H9 (cell line): ENCODE measurements around the gene S100B. TPM values are rescaled to one million over a fixed set of nuclear protein-coding genes. Genes with fewer than 3 reads are reported as not detected.

Experiments
- DNase-seq: peaks from one replicate; pipeline ENCODE4 v3.0.0-alpha.2; 2017
- H2AFZ ChIP-seq: one replicate; pipeline ENCODE4 v1.6.1; 2013; ENCODE audit warnings: mild to moderate bottlenecking, low read length, control low read depth, moderate library complexity
- H2AK5ac ChIP-seq: 2 replicates; pipeline ENCODE4 v1.6.1; 2013; ENCODE audit warnings: low read length, control low read depth, mixed read lengths; ENCODE audit not compliant: insufficient read length
- H2BK120ac ChIP-seq: one replicate; pipeline ENCODE4 v1.6.1; 2013; ENCODE audit warnings: low read depth, mild to moderate bottlenecking, low read length, control low read depth, inconsistent platforms; ENCODE audit not compliant: poor library complexity, severe bottlenecking
- H2BK12ac ChIP-seq: 2 replicates; pipeline ENCODE4 v1.6.1; 2013; ENCODE audit warnings: low read length, control low read depth, mixed read lengths, low read depth; ENCODE audit not compliant: insufficient read length
- H2BK15ac ChIP-seq: 2 replicates; pipeline ENCODE4 v1.6.1; 2013; ENCODE audit warnings: low read depth, low read length, control low read depth
- H2BK20ac ChIP-seq: one replicate; pipeline ENCODE4 v1.6.1; 2013; ENCODE audit warnings: low read depth, mild to moderate bottlenecking, low read length, control low read depth, inconsistent platforms; ENCODE audit not compliant: poor library complexity, severe bottlenecking
- H2BK5ac ChIP-seq: 2 replicates; pipeline ENCODE4 v1.6.1; 2013; ENCODE audit warnings: low read length, control low read depth, mixed read lengths; ENCODE audit not compliant: insufficient read length
- H3K14ac ChIP-seq: 2 replicates; pipeline ENCODE4 v1.6.1; 2013; ENCODE audit warnings: low read length, control low read depth; ENCODE audit not compliant: insufficient read depth
- H3K18ac ChIP-seq: 2 replicates; pipeline ENCODE4 v1.6.1; 2013; ENCODE audit warnings: low read depth, mild to moderate bottlenecking, mixed read lengths, low read length, control low read depth; ENCODE audit not compliant: insufficient read length
- H3K23ac ChIP-seq: 2 replicates; pipeline ENCODE4 v1.6.1; 2013; ENCODE audit warnings: low read length, control low read depth, mixed read lengths, low read depth; ENCODE audit not compliant: insufficient read length
- H3K23me2 ChIP-seq: 2 replicates; pipeline ENCODE4 v1.6.1; 2013; ENCODE audit warnings: low read depth, mild to moderate bottlenecking, mixed read lengths, low read length, control low read depth; ENCODE audit not compliant: insufficient read length, poor library complexity, severe bottlenecking
- H3K27ac ChIP-seq: 2 replicates; pipeline ENCODE4 v1.5.1; 2013; ENCODE audit warnings: low read length, control low read depth, mixed read lengths, low read depth; ENCODE audit not compliant: insufficient read length
- H3K27me3 ChIP-seq: 2 replicates; pipeline ENCODE4 v1.6.1; 2013; ENCODE audit warnings: low read length, control low read depth, inconsistent platforms; ENCODE audit not compliant: insufficient read depth
- H3K4ac ChIP-seq: 2 replicates; pipeline ENCODE4 v1.6.1; 2013; ENCODE audit warnings: low read depth, mild to moderate bottlenecking, control low read depth, inconsistent platforms, low read length, moderate library complexity
- H3K4me1 ChIP-seq: 2 replicates; pipeline ENCODE4 v1.6.1; 2013; ENCODE audit warnings: low read length, control low read depth, inconsistent platforms; ENCODE audit not compliant: insufficient read depth
- H3K4me2 ChIP-seq: 2 replicates; pipeline ENCODE4 v1.6.1; 2013; ENCODE audit warnings: low read length, control low read depth, mixed read lengths; ENCODE audit not compliant: insufficient read length, insufficient read depth
- H3K56ac ChIP-seq: 2 replicates; pipeline ENCODE4 v1.6.1; 2013; ENCODE audit warnings: low read depth, mild to moderate bottlenecking, mixed read lengths, low read length, control low read depth; ENCODE audit not compliant: insufficient read length
- H3K79me1 ChIP-seq: 2 replicates; pipeline ENCODE4 v1.6.1; 2013; ENCODE audit warnings: low read depth, mild to moderate bottlenecking, moderate library complexity, low read length, control low read depth, inconsistent platforms; ENCODE audit not compliant: insufficient read depth, poor library complexity, severe bottlenecking
- H3K79me2 ChIP-seq: 2 replicates; pipeline ENCODE4 v1.6.1; 2013; ENCODE audit warnings: low read length, control low read depth, inconsistent platforms; ENCODE audit not compliant: insufficient read depth
- H3K9ac ChIP-seq: 2 replicates; pipeline ENCODE4 v1.6.1; 2013; ENCODE audit warnings: low read length, control low read depth, mixed read lengths; ENCODE audit not compliant: insufficient read length; ENCODE audit errors: extremely low read depth
- H3K9me3 ChIP-seq: one replicate; pipeline ENCODE4 v1.6.1; 2013; ENCODE audit warnings: low read depth, low read length, inconsistent platforms; ENCODE audit not compliant: control insufficient read depth
- H3T11ph ChIP-seq: one replicate; pipeline ENCODE4 v1.6.1; 2013; ENCODE audit warnings: mild to moderate bottlenecking, low read length, control low read depth, inconsistent platforms
- H4K20me1 ChIP-seq: one replicate; pipeline ENCODE4 v1.6.1; 2013; ENCODE audit not compliant: control insufficient read depth, insufficient read length, insufficient read depth
- H4K5ac ChIP-seq: 2 replicates; pipeline ENCODE4 v1.6.1; 2013; ENCODE audit warnings: low read depth, mild to moderate bottlenecking, mixed read lengths, low read length, control low read depth; ENCODE audit not compliant: insufficient read length
- H4K8ac ChIP-seq: replicated peaks from 2 replicates; pipeline ENCODE4 v1.6.1; 2013; ENCODE audit warnings: low read length, control low read depth, mixed read lengths, low read depth; ENCODE audit not compliant: insufficient read length
- H4K91ac ChIP-seq: 2 replicates; pipeline ENCODE4 v1.6.1; 2013; ENCODE audit warnings: low read depth, mild to moderate bottlenecking, moderate library complexity, mixed read lengths, low read length, control low read depth; ENCODE audit not compliant: insufficient read length
- H3K27ac Mint-ChIP-seq, 3 experiments: 2 replicates in 2 of 3; 3 replicates in 1 of 3; pipeline ENCODE4 v1.8.0; 2020 to 2021; ENCODE audit warnings: mixed read lengths in 3 of 3, mild to moderate bottlenecking in 1 of 3, moderate library complexity in 1 of 3
- H3K27me3 Mint-ChIP-seq: 2 replicates; pipeline ENCODE4 v1.8.0; 2021; ENCODE audit warnings: low read depth, mild to moderate bottlenecking, moderate library complexity, mixed read lengths
- H3K36me3 Mint-ChIP-seq, 3 experiments: 2 replicates in 2 of 3; 3 replicates in 1 of 3; pipeline ENCODE4 v1.8.0; 2020 to 2021; ENCODE audit warnings: low read depth in 3 of 3, mixed read lengths in 3 of 3; ENCODE audit not compliant: insufficient read depth in 1 of 3
- H3K4me1 Mint-ChIP-seq, 2 experiments: 2 replicates each; pipeline ENCODE4 v1.8.0; 2020; ENCODE audit warnings: mixed read lengths in 2 of 2
- H3K4me3 Mint-ChIP-seq, 2 experiments: 2 replicates in 1 of 2; 3 replicates in 1 of 2; pipeline ENCODE4 v1.8.0; 2020 to 2021; ENCODE audit warnings: mild to moderate bottlenecking in 2 of 2, mixed read lengths in 2 of 2, moderate library complexity in 1 of 2
- H3K9me3 Mint-ChIP-seq, 2 experiments: 2 replicates in 1 of 2; 3 replicates in 1 of 2; pipeline ENCODE4 v1.8.0; 2020; ENCODE audit warnings: mild to moderate bottlenecking in 2 of 2, mixed read lengths in 2 of 2, moderate library complexity in 1 of 2
- WGBS: extraction: QIAGEN DNeasy Blood & Tissue Kit; methylation state at CpG from one replicate; pipeline ENCODE4 v1.1.7; 2013; ENCODE audit warnings: missing lambda C conversion rate, low lambda C conversion rate, mixed read lengths; ENCODE audit not compliant: insufficient read length; ENCODE audit errors: extremely low coverage; 5-methylcytosine and 5-hydroxymethylcytosine counted together
- total RNA-seq: library from RNA; stranded (reverse); gene quantifications from 2 replicates; pipeline ENCODE4 v1.2.1, GENCODE V29; 2021
- TF ChIP-seq, protein P1 (sequence below): fragments of 200-600 bp; sonication (generic); conservative IDR thresholded peaks from 3 replicates; pipeline ENCODE4 v1.8.0; 2021; ENCODE audit warnings: antibody characterized with exemption, mild to moderate bottlenecking

Gene S100B
- total RNA-seq, 1 experiment from 2014 or later: 0.26 TPM

DNA sequence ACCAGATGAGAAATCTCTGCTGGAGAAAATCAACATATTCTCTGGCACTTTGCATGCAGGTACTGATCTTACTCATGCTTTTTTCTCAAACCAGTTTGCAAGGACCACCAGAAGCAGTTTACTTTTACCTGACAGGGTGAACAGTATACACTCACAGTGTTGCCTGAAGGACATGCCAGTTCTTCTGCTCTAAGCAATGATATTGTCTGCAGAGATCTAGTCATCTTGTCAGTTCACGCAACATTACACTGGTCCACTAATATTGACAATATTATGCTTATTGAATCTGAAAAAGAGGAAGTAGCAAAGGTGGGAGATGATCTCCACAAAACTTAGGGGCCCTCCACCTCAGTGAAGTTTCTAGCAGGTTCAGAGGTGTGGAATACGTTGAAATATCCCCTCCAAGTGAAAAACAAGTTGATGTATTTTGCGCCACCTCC lies 3.8 kb upstream of the S100B start:
- no peak overlapping the region for H2BK12ac ChIP-seq
- no peaks in the 10 kb centered on the region for H3K23me2 ChIP-seq
- H3K18ac ChIP-seq: no peak overlapping the region
- H3K9ac ChIP-seq: no peak overlapping the region
- H4K91ac ChIP-seq: no peak overlapping the region
- no peak overlapping the region for H2AFZ ChIP-seq
- H3K27ac Mint-ChIP-seq: no peak overlapping the region
- H4K8ac ChIP-seq: no peak overlapping the region
- H3K14ac ChIP-seq: no peak overlapping the region
- H3K56ac ChIP-seq: no peak overlapping the region
- H3K4me1 Mint-ChIP-seq: peaks cover 10 to 17% of the 10 kb centered on the region in 2 experiments
- H3K79me1 ChIP-seq: no peaks in the 10 kb centered on the region
- WGBS: no CpG with 5 or more reads among the region's 3 CpGs
- no peaks in the 10 kb centered on the region; a peak in 1 of 7 replicates for H3K36me3 Mint-ChIP-seq
- H3K4me2 ChIP-seq: no peak overlapping the region
- H3K4me3 Mint-ChIP-seq: no peak overlapping the region
- no peaks in the 10 kb centered on the region for H3K27me3 ChIP-seq
- no peaks in the 10 kb centered on the region for H4K20me1 ChIP-seq
- H3K4me1 ChIP-seq: no peaks in the 10 kb centered on the region
- no peak overlapping the region for H3T11ph ChIP-seq
- H4K5ac ChIP-seq: no peak overlapping the region
- H3K9me3 Mint-ChIP-seq: peaks cover 8 to 24% of the 10 kb centered on the region in 2 experiments; a peak in 4 of 5 replicates
- TF ChIP-seq, protein P1, sequence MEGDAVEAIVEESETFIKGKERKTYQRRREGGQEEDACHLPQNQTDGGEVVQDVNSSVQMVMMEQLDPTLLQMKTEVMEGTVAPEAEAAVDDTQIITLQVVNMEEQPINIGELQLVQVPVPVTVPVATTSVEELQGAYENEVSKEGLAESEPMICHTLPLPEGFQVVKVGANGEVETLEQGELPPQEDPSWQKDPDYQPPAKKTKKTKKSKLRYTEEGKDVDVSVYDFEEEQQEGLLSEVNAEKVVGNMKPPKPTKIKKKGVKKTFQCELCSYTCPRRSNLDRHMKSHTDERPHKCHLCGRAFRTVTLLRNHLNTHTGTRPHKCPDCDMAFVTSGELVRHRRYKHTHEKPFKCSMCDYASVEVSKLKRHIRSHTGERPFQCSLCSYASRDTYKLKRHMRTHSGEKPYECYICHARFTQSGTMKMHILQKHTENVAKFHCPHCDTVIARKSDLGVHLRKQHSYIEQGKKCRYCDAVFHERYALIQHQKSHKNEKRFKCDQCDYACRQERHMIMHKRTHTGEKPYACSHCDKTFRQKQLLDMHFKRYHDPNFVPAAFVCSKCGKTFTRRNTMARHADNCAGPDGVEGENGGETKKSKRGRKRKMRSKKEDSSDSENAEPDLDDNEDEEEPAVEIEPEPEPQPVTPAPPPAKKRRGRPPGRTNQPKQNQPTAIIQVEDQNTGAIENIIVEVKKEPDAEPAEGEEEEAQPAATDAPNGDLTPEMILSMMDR: no peak
- no peaks in the 10 kb centered on the region for H3K79me2 ChIP-seq
- H2BK120ac ChIP-seq: no peak overlapping the region
- DNase-seq: no peak
- H2BK20ac ChIP-seq: no peak overlapping the region
- H2BK15ac ChIP-seq: no peak overlapping the region
- no peak overlapping the region for H2BK5ac ChIP-seq
- no peaks in the 10 kb centered on the region for H3K9me3 ChIP-seq
- H3K23ac ChIP-seq: no peak overlapping the region
- H3K27me3 Mint-ChIP-seq: peaks cover 10% of the 10 kb centered on the region
- no peak overlapping the region for H3K27ac ChIP-seq
- H2AK5ac ChIP-seq: no peak overlapping the region
- H3K4ac ChIP-seq: no peak overlapping the region
